GM18858 (cell line): ENCODE data around the gene HDAC4.

Experiments used
- ATAC-seq: cut with Tn5 transposase; IDR thresholded peaks from one replicate; pipeline ENCODE4 v1.9.1; 2021; ENCODE audit not compliant: unreplicated experiment

HDAC4 gene

GRCh38 chr2:239194731-239195317 lies 206.0 kb downstream of the HDAC4 start:
- ATAC-seq, result no peak

GRCh38 chr2:239193925-239194677 lies 206.7 kb downstream of the HDAC4 start:
- ATAC-seq, result no peak

GRCh38 chr2:239193401-239193811 lies 207.4 kb downstream of the HDAC4 start:
- no peak for ATAC-seq

- ATAC-seq, result no peak
Measured at GRCh38 chr2:239192975-239193374, 207.8 kb downstream of the HDAC4 start.

- ATAC-seq, result no peak
Measured at GRCh38 chr2:239192456-239192855, 208.4 kb downstream of the HDAC4 start.

- no peak for ATAC-seq
Measured at GRCh38 chr2:239190921-239191885, 209.6 kb downstream of the HDAC4 start.

GRCh38 chr2:239190361-239190760 lies 210.5 kb downstream of the HDAC4 start:
- ATAC-seq, result no peak

GRCh38 chr2:239189711-239190131 lies 211.1 kb downstream of the HDAC4 start:
- no peak for ATAC-seq

- no peak for ATAC-seq
Measured at GRCh38 chr2:239188536-239188935, 212.3 kb downstream of the HDAC4 start.

- no peak for ATAC-seq
Measured at GRCh38 chr2:239187464-239188253, 213.2 kb downstream of the HDAC4 start.

- ATAC-seq, result no peak
Measured at GRCh38 chr2:239186516-239187357, 214.1 kb downstream of the HDAC4 start.

GRCh38 chr2:239184968-239185903 lies 215.6 kb downstream of the HDAC4 start:
- no peak for ATAC-seq

- ATAC-seq, result no peak
Measured at GRCh38 chr2:239184179-239184578, 216.6 kb downstream of the HDAC4 start.

GRCh38 chr2:239182981-239183791 lies 217.6 kb downstream of the HDAC4 start:
- no peak for ATAC-seq

- no peak for ATAC-seq
Measured at GRCh38 chr2:239181903-239182581, 218.8 kb downstream of the HDAC4 start.

GRCh38 chr2:239181074-239181902 lies 219.5 kb downstream of the HDAC4 start:
- ATAC-seq, result no peak
